ENCODE results near the gene RBM47.

- TF ChIP-seq CTCF (IDR thresholded peaks at IDR 0.05) (no peak), POLR2A (IDR thresholded peaks at IDR 0.05) (no peak), EP300 (IDR thresholded peaks at IDR 0.05) (no peak)
These were observed 118.5 kb downstream of the RBM47 start for GRCh38 chr4:40511036-40511614.
